Tibial nerve (tissue), 4 donors: ENCODE data around the gene CD63. TPM values are rescaled to one million over a fixed set of nuclear protein-coding genes. Genes with fewer than 3 reads are reported as not detected.
A peak's percentile ranks its signal among the peaks of the same experiment; 100 is the strongest.

ENCODE experiments used
- DNase-seq, 2 donors: peaks; one replicate each; pipeline ENCODE4 v3.0.0-alpha.2; 2019; ENCODE audit warnings: low spot score in 2 of 2
- H3K27ac ChIP-seq, 4 donors: fragments of 200-600 bp; sonication (generic) in 3 of 4; one replicate each; pipeline ENCODE4 v1.5.1; 2017 to 2019; ENCODE audit warnings: mild to moderate bottlenecking in 1 of 4
- H3K27me3 ChIP-seq, 2 donors: fragments of 200-600 bp; sonication (generic) in 1 of 2; one replicate each; pipeline versions ENCODE4 v1.5.1 to v1.6.0; 2017 to 2019
- H3K36me3 ChIP-seq, 3 donors: fragments of 200-600 bp; sonication (generic); one replicate each; pipeline ENCODE4 v1.5.1; 2018 to 2019
- H3K4me1 ChIP-seq, 4 donors: fragments of 200-600 bp; sonication (generic) in 3 of 4; one replicate each; pipeline ENCODE4 v1.5.1; 2017 to 2019
- H3K4me3 ChIP-seq, 4 donors: fragments of 200-600 bp; sonication (generic) in 3 of 4; one replicate each; pipeline ENCODE4 v1.5.1; 2017 to 2019; ENCODE audit warnings: mild to moderate bottlenecking in 1 of 4, moderate library complexity in 1 of 4
- H3K9me3 ChIP-seq, 4 donors: fragments of 200-600 bp; sonication (generic) in 3 of 4; one replicate each; pipeline ENCODE4 v1.5.1; 2017 to 2019
- CTCF ChIP-seq, 5 experiments: fragments of 200-600 bp in 3 of 5; fragments of 450-650 bp in 2 of 5; sonication (generic) in 3 of 5; IDR thresholded peaks; one replicate each; pipeline ENCODE4 v1.5.1; 2016 to 2019; ENCODE audit warnings: antibody characterized with exemption in 5 of 5, mild to moderate bottlenecking in 3 of 5, moderate library complexity in 2 of 5
- EP300 ChIP-seq, 2 donors: sonication (generic); formaldehyde crosslinking; IDR thresholded peaks; one replicate each; pipeline ENCODE4 v1.6.1; 2017; ENCODE audit warnings: antibody characterized with exemption in 2 of 2, mild to moderate bottlenecking in 1 of 2
- POLR2A ChIP-seq, 2 donors: fragments of 450-650 bp; IDR thresholded peaks; one replicate each; pipeline ENCODE4 v1.6.1; 2017; ENCODE audit warnings: antibody characterized with exemption in 2 of 2, mild to moderate bottlenecking in 2 of 2, moderate library complexity in 2 of 2
- WGBS, 2 donors: methylation state at CpG; one replicate each; pipeline ENCODE4 v1.1.5; 2018; 5-methylcytosine and 5-hydroxymethylcytosine counted together
- total RNA-seq, 4 donors: library from RNA; depleted of rRNA; stranded (reverse); fragments of >200 nt; gene quantifications; one replicate each; pipeline ENCODE4 v1.1.0, GENCODE V29; 2016

The CD63 gene
- total RNA-seq, 4 donors from 2014 or later: 478 to 624 (median 544) TPM

GRCh38 chr12:55748230-55748993 lies 19.6 kb upstream of the CD63 start:
- WGBS, 2 donors: 89 to 90% methylated on average over 15 to 18 of the region's 18 CpGs
- no peak for DNase-seq
- TF ChIP-seq EP300 (IDR thresholded peaks at IDR 0.05) (no peak), POLR2A (IDR thresholded peaks at IDR 0.05) (no peak), CTCF (IDR thresholded peaks at IDR 0.05) (no peak)
- no peaks in the 10 kb centered on the region for H3K27me3 ChIP-seq
- no peak overlapping the region for H3K4me3 ChIP-seq
- no peak overlapping the region for H3K27ac ChIP-seq
- H3K4me1 ChIP-seq: peaks cover 3 to 37% (median 19%) of the 10 kb centered on the region in 4 donors
- H3K36me3 ChIP-seq: peaks cover 0 to 51% (median 2%) of the 10 kb centered on the region in 3 donors
- no peaks in the 10 kb centered on the region for H3K9me3 ChIP-seq

GRCh38 chr12:55746913-55747231 lies 18.1 kb upstream of the CD63 start:
- Histone ChIP-seq H3K36me3 (peaks cover 0 to 36% (median 0%) of the 10 kb centered on the region in 3 donors), H3K4me3 (no peak overlapping the region), H3K4me1 (peaks cover 3 to 46% (median 23%) of the 10 kb centered on the region in 4 donors), H3K27ac (peak overlapping the region in 1 of 4 donors; percentile 51), H3K9me3 (no peaks in the 10 kb centered on the region), H3K27me3 (no peaks in the 10 kb centered on the region)
- no peak for DNase-seq
- no peak for TF ChIP-seq POLR2A (IDR thresholded peaks at IDR 0.05)
- no peak for TF ChIP-seq CTCF (IDR thresholded peaks at IDR 0.05)
- TF ChIP-seq EP300 (IDR thresholded peaks at IDR 0.05): no peak

GRCh38 chr12:55746174-55746912 lies 17.5 kb upstream of the CD63 start:
- no peak overlapping the region for H3K4me3 ChIP-seq

GRCh38 chr12:55745361-55746173 lies 16.8 kb upstream of the CD63 start:
- H3K4me3 ChIP-seq: peak overlapping the region in 2 of 4 donors; percentile 7 to 26
- no peaks in the 10 kb centered on the region for H3K27me3 ChIP-seq
- peak overlapping the region; percentile 27 to 91 (median 68) for H3K27ac ChIP-seq
- TF ChIP-seq POLR2A (IDR thresholded peaks at IDR 0.05) (no peak), CTCF (IDR thresholded peaks at IDR 0.05) (no peak), EP300 (IDR thresholded peaks at IDR 0.05) (no peak)
- no peaks in the 10 kb centered on the region for H3K9me3 ChIP-seq
- WGBS, 2 donors: 9 to 14% methylated on average over 13 of the region's 13 CpGs
- H3K4me1 ChIP-seq: peaks cover 3 to 47% (median 23%) of the 10 kb centered on the region in 4 donors
- no peak for DNase-seq
- H3K36me3 ChIP-seq: peaks cover 0 to 23% (median 0%) of the 10 kb centered on the region in 3 donors

More at GRCh38 chr12:55746174-55746912, 17.5 kb upstream of the CD63 start:
- 30 to 35% methylated on average over 3 of the region's 3 CpGs for WGBS, 2 donors
- Histone ChIP-seq H3K9me3 (no peaks in the 10 kb centered on the region), H3K27ac (peak overlapping the region in 3 of 4 donors; percentile 51 to 91 (median 85)), H3K4me1 (peaks cover 3 to 47% (median 23%) of the 10 kb centered on the region in 4 donors), H3K27me3 (no peaks in the 10 kb centered on the region), H3K36me3 (peaks cover 0 to 30% (median 0%) of the 10 kb centered on the region in 3 donors)
- no peak for DNase-seq
- no peak for TF ChIP-seq EP300 (IDR thresholded peaks at IDR 0.05)
- no peak for TF ChIP-seq POLR2A (IDR thresholded peaks at IDR 0.05)
- no peak for TF ChIP-seq CTCF (IDR thresholded peaks at IDR 0.05)
